G401.6 (cell line): ENCODE data around the gene CASP10.
"Not testable (repeated sequence)": the region's sequence is repeated elsewhere in the genome, so short reads cannot be mapped to it uniquely, and the experiment has no call there.

Experiments used
- FAIRE-seq: peaks from 2 replicates; lab custom pipeline; 2012; peaks lifted over from hg19 to GRCh38; lab: Jason Lieb, UNC

Gene CASP10

GRCh38 chr2:201233812-201234662, 51.1 kb downstream of the CASP10 start:
- FAIRE-seq, result no peak

- no peak for FAIRE-seq
These were observed 51.8 kb downstream of the CASP10 start for GRCh38 chr2:201234663-201235135.

- peak; percentile 95 for FAIRE-seq
These were observed 53.2 kb downstream of the CASP10 start for GRCh38 chr2:201235860-201236811.

GRCh38 chr2:201237486-201238123, 54.7 kb downstream of the CASP10 start:
- no peak for FAIRE-seq

- not testable (repeated sequence) for FAIRE-seq
These were observed 56.4 kb downstream of the CASP10 start for GRCh38 chr2:201239167-201239935.

GRCh38 chr2:201242571-201243277, 59.8 kb downstream of the CASP10 start:
- no peak for FAIRE-seq

GRCh38 chr2:201244829-201245228, 61.9 kb downstream of the CASP10 start:
- FAIRE-seq, result no peak

GRCh38 chr2:201246280-201246679, 63.3 kb downstream of the CASP10 start:
- FAIRE-seq, result no peak

GRCh38 chr2:201248288-201248844, 65.4 kb downstream of the CASP10 start:
- FAIRE-seq, result no peak

GRCh38 chr2:201249889-201250288, 66.9 kb downstream of the CASP10 start:
- FAIRE-seq, result no peak

GRCh38 chr2:201250741-201251140, 67.8 kb downstream of the CASP10 start:
- no peak for FAIRE-seq

GRCh38 chr2:201254081-201254730, 71.3 kb downstream of the CASP10 start:
- FAIRE-seq, result no peak

- FAIRE-seq, result no peak
These were observed 72.6 kb downstream of the CASP10 start for GRCh38 chr2:201255408-201256033.

- FAIRE-seq, result no peak
These were observed 73.1 kb downstream of the CASP10 start for GRCh38 chr2:201256082-201256481.

GRCh38 chr2:201257381-201257955, 74.5 kb downstream of the CASP10 start:
- no peak for FAIRE-seq

GRCh38 chr2:201257956-201258665, 75.2 kb downstream of the CASP10 start:
- FAIRE-seq, result peak; percentile 55

- no peak for FAIRE-seq
These were observed 76.0 kb downstream of the CASP10 start for GRCh38 chr2:201258666-201259615.
